Fibroblast of villous mesenchyme (primary cell): Measurements from ENCODE around the gene ADORA1. TPM values are rescaled to one million over a fixed set of nuclear protein-coding genes. Genes with fewer than 3 reads are reported as not detected.

Experiments
- DNase-seq: peaks from one replicate; pipeline ENCODE4 v3.0.0-alpha.2; 2010; ENCODE audit warnings: low read depth
- H3K4me3 ChIP-seq: 2 replicates; pipeline ENCODE4 v1.5.1; 2011; ENCODE audit warnings: low read depth, mild to moderate bottlenecking, low read length
- CTCF ChIP-seq: IDR thresholded peaks from 2 replicates; pipeline ENCODE4 v1.5.1; 2012; ENCODE audit warnings: low read depth, mild to moderate bottlenecking, low read length; ENCODE audit not compliant: insufficient read depth
- total RNA-seq: library from RNA; depleted of rRNA; stranded (reverse); fragments of >200 nt; gene quantifications from 2 replicates; pipeline ENCODE4 v1.2.3, GENCODE V29; 2012

The ADORA1 gene
- total RNA-seq, 1 donor = 14.2 TPM

- H3K4me3 ChIP-seq = no peak overlapping the region
- DNase-seq = no peak
- TF ChIP-seq CTCF = no peak
Measured at GRCh38 chr1:203093754-203094410, 33.6 kb upstream of the ADORA1 start.

GRCh38 chr1:203095061-203095690 lies 32.4 kb upstream of the ADORA1 start:
- H3K4me3 ChIP-seq = no peak overlapping the region
- no peak for DNase-seq
- no peak for TF ChIP-seq CTCF

DNA sequence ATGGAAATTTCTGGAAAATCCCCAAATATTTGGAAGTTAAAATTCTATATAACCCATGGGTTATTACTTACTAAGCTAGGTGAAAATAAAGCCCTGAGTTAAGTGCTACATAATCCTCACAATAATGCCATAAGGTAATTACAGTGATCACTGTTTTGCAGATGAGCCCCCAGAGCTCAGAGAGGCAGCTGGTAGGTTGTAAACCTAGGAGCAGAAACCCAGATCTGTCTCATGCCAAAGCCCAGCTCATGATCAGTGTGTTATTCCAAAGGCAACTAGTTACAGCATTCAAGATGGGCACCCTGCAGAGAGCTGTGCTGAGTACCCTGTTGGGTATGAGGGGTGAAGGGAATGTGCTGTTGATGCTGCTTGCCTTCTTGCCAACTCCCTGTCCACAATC lies 31.0 kb upstream of the ADORA1 start:
- no peak overlapping the region for H3K4me3 ChIP-seq
- no peak for DNase-seq
- no peak for TF ChIP-seq CTCF

- no peak overlapping the region for H3K4me3 ChIP-seq
- TF ChIP-seq CTCF = no peak
- no peak for DNase-seq
Measured at GRCh38 chr1:203097001-203097400, 30.5 kb upstream of the ADORA1 start.

DNA sequence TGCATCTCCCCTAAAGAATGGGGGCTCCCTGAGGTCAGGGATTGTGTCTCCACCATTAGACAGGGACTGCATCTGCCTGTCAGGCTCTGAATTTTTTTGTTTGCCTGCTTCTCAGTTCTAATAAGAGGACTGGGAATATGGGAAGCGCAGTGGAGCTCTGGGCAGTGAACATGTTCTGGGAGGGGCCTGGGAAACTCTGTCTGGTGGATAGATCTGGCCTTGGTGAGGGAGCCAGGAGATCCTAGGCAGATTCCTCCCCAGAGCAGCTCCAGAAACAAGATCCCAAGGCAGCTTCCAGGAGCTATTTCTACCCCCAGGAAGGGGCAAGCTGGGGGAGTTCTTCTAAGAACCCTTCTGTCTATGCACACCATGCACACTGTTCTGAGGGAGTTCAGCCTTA lies 29.1 kb upstream of the ADORA1 start:
- no peak for TF ChIP-seq CTCF
- DNase-seq = no peak
- no peak overlapping the region for H3K4me3 ChIP-seq

- H3K4me3 ChIP-seq = no peak overlapping the region
- DNase-seq = no peak
- TF ChIP-seq CTCF = no peak
Measured at GRCh38 chr1:203098914-203099520, 28.5 kb upstream of the ADORA1 start.
